Measurements from ENCODE around the gene PADI4.
"Not testable (repeated sequence)": the region's sequence is repeated elsewhere in the genome, so short reads cannot be mapped to it uniquely, and the experiment has no call there.

DNA sequence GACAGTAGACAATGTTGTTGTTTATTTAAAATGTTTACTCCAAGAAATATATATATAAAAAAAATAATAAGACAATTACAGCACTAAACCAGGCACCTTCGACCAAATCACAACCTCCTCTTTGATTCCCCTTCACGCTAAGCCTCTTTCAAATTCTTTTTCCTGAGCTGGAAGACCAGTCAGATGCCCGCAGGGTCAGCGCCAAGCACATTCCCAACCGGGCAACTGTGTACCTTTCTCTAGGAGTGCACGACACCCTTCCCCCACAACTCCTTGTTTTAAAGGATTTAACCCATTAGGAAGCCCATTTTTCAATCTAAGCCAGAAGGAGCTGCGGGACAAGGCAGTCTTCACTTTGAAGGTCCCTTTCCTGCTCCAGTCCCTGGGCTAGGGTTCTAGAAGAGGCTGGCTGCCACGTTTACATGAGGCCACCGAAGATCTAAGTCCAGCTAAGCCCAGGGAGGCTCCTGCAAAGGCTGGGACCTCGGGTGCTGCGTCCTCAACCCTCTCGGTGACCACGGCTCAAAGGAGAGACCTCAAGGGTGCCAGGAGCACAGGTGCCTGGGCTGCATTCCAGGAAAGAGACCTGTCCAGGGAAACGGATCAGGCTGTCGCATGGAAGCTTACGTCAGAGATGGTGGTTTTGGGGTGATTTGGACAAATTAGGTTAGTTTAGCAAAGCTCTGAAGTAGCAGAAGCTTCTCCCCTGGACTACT, 98.9 kb downstream of the PADI4 start:
- TF ChIP-seq TCF7L2 (IDR thresholded peaks at IDR 0.05; ENCODE audit: borderline replicate concordance, low read depth, low read length); ZNF501 (tag by site-specific recombination; IDR thresholded peaks at IDR 0.05): not testable (repeated sequence)
